ENCODE data around the gene SH2B3. TPM values are rescaled to one million over a fixed set of nuclear protein-coding genes. Genes with fewer than 3 reads are reported as not detected.

Gene SH2B3
- total RNA-seq, 1 experiment from 2014 or later: 39.6 TPM

GRCh38 chr12:111414711-111415252 lies 9.1 kb downstream of the SH2B3 start:
- no peaks in the 10 kb centered on the region for H3K9me3 ChIP-seq (ENCODE audit: control insufficient read depth, insufficient read depth, low read depth, low read length)
- DNase-seq (ENCODE audit: low read depth, low spot score): no peak
- H3K27me3 ChIP-seq (ENCODE audit: control insufficient read depth, insufficient read depth, low read length): no peaks in the 10 kb centered on the region
- intact Hi-C loops (cut with micrococcal nuclease; ENCODE audit: unreplicated experiment): no loop called here
- H3K36me3 ChIP-seq (ENCODE audit: control insufficient read depth, insufficient read depth, low read length): no peaks in the 10 kb centered on the region
- TF ChIP-seq POLR2AphosphoS5 (IDR thresholded peaks at IDR 0.05; ENCODE audit: low read depth, low read length) (no peak), CTCF (IDR thresholded peaks at IDR 0.05) (no peak), TCF7L2 (IDR thresholded peaks at IDR 0.05; ENCODE audit: low read depth, low read length) (no peak), SIN3A (IDR thresholded peaks at IDR 0.05; ENCODE audit: borderline replicate concordance, insufficient read depth, low read depth, low read length) (no peak), REST (IDR thresholded peaks at IDR 0.05; ENCODE audit: insufficient read depth in 1 of 2, low read depth in 2 of 2, low read length in 1 of 2) (no peak)
- no peak overlapping the region for H3K4me3 ChIP-seq (ENCODE audit: low read depth in 2 of 2, low read length in 2 of 2)
- no peak for ATAC-seq
- in situ Hi-C loops (cut with HindIII; ENCODE audit: low pct_unique_long_range_greater_than_20kb, low sequenced_read_pairs): no loop called here
- ChIA-PET CTCF (no interaction called here), POLR2A (no interaction called here)
- H3K27ac ChIP-seq (ENCODE audit: low read length): peak overlapping the region; percentile 36; the same call in 1 of the 2 replicates
- H3K4me1 ChIP-seq (ENCODE audit: control insufficient read depth, insufficient read depth, low read length): peaks cover 49% of the 10 kb centered on the region
- no TSS peak for BruUV-seq (replicated peaks)

- Histone ChIP-seq H3K9me3 (ENCODE audit: control insufficient read depth, insufficient read depth, low read depth, low read length) (no peaks in the 10 kb centered on the region), H3K4me1 (ENCODE audit: control insufficient read depth, insufficient read depth, low read length) (peaks cover 24% of the 10 kb centered on the region), H3K36me3 (ENCODE audit: control insufficient read depth, insufficient read depth, low read length) (no peaks in the 10 kb centered on the region), H3K4me3 (ENCODE audit: low read depth in 2 of 2, low read length in 2 of 2) (no peak overlapping the region), H3K27ac (ENCODE audit: low read length) (no peak overlapping the region), H3K27me3 (ENCODE audit: control insufficient read depth, insufficient read depth, low read length) (no peaks in the 10 kb centered on the region)
- no TSS peak for BruUV-seq (replicated peaks)
- ChIA-PET POLR2A (no interaction called here), CTCF (no interaction called here)
- in situ Hi-C loops (cut with HindIII; ENCODE audit: low pct_unique_long_range_greater_than_20kb, low sequenced_read_pairs): no loop called here
- intact Hi-C loops (cut with micrococcal nuclease; ENCODE audit: unreplicated experiment): no loop called here
- TF ChIP-seq TCF7L2 (IDR thresholded peaks at IDR 0.05; ENCODE audit: low read depth, low read length) (no peak), REST (IDR thresholded peaks at IDR 0.05; ENCODE audit: insufficient read depth in 1 of 2, low read depth in 2 of 2, low read length in 1 of 2) (no peak), CTCF (IDR thresholded peaks at IDR 0.05) (no peak), POLR2AphosphoS5 (IDR thresholded peaks at IDR 0.05; ENCODE audit: low read depth, low read length) (no peak), SIN3A (IDR thresholded peaks at IDR 0.05; ENCODE audit: borderline replicate concordance, insufficient read depth, low read depth, low read length) (no peak)
- no peak for DNase-seq (ENCODE audit: low read depth, low spot score)
- ATAC-seq: no peak
These were observed 11.6 kb downstream of the SH2B3 start for GRCh38 chr12:111417290-111417689.

All from Panc1 (cell line).